SK-N-DZ (cell line): ENCODE data around the gene PRKCE.
A peak's percentile ranks its signal among the peaks of the same experiment; 100 is the strongest.

Source experiments
- DNase-seq: peaks from one replicate; pipeline ENCODE4 v3.0.0-alpha.2; 2015; ENCODE audit warnings: low spot score

The PRKCE gene

DNA sequence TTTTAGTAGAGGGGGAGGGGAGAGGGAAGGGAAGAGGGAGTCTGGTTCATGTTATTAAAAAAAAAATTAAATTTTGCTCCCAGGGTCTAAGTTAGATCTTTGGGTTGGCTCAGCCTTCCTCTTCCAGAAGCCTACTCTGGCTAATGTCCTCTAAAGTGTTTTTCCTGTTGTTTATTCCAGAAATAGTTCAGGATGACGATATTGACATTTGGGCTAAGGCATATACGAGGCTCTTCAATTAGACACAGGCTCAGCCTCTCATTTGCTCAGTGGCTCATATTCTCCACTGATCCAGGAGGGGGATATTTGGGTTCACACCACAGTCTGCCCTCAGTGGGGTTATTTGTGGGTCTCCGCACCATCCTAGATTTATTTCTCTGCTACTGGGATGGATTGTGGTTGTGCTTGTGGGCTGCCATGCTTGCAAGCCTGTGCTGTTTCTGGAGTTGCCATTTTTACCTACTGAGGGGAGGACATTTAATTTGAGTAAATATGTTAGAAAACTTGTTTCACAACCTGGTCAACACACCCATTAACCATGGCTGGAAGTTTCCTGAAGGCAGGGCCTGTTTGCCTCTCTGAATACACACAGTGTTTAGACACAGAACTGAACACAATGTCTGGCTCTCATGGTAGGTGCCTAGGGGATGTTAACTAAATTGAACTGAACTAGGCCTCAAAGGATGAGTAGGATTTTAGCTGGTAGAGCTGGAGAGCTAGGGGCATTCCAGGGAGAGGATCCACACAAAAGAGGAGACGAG is 388.2 kb downstream of the PRKCE start:
- DNase-seq, result no peak

DNA sequence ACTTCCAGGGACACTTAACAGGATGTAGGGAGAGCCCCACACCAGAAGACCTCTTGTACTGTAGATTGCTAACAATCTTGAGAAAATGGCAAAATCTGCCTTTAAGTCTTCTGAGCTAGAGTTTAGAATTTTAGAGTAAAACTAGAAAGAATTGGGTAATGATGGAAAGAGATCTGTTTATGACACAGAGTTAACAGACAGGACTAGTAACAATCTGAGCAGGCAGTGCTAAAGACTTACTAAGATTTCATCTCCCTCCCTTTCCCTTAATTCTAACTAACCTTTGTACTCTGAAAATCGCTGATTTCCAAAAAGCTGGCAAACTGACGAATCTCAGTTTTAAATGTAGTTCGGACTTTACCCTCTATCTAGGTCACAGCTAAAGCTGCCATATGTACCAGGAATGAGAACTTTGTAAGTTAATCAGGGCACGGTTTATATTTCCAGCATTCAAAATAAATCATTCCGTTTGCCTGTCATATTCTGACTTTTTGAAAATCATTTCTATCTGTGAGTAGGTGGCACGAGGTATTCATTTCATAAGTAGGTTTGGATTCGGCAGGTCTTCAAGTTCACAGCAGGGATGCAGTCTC is 389.2 kb downstream of the PRKCE start:
- no peak for DNase-seq

DNA sequence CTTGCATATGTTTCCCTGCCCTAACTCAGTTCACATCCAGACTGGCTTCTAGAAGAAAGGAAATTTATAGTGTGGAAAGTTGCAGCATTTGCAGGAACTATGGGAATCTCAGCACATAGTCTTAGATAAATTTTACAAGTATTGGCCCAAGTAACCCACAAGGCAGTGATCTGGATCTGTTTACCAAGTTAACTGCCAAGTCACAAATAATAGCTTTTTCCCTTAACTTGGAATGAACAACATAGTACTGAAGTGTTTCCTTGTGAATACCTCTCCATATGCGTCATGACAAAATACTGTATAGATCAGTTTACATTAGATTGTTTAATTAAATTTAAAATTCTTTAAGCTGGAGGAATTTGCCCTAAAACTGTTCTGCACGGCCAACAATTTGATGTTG is 390.0 kb downstream of the PRKCE start:
- DNase-seq, result no peak

DNA sequence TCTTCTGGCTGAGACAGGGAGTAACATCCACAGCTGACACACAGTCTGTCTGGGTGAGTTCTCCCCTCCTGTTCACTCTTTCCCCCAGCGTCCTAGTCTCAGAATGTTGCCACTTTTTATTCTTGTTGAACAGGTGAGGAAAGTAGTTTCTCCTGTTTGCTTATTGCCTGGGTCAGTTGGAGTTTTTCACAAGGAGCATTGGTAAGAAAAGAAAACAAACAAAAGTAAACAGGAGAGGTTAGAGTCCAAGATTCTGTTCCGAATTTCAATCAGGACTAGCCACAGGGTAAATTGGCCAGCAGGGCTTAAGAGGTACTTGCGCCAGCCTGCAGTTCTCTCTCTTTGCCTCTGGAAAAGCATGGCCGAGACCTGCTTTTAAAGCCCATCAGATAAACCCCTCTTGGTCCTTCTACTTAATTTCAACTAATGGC is 390.7 kb downstream of the PRKCE start:
- DNase-seq, result no peak

DNA sequence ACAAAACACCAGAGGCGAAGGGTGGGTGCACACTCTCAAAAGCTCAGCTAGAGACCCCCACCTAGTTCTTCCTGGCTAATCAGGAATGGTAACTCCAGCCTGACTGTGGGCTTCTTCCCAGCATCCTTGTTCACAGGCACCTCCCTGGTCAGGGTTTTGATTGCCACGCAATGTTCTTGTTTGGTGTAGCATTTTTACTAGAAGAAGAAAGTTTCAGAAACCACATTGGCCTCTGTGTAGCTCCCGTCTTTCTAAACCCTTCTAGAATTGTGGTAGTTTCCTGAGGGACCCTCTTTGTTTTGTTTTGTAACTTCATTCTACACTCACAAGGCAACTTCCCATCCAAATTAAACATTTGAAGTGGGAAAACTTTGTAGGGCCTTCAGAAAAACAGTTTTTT is 391.2 kb downstream of the PRKCE start:
- DNase-seq, result no peak

DNA sequence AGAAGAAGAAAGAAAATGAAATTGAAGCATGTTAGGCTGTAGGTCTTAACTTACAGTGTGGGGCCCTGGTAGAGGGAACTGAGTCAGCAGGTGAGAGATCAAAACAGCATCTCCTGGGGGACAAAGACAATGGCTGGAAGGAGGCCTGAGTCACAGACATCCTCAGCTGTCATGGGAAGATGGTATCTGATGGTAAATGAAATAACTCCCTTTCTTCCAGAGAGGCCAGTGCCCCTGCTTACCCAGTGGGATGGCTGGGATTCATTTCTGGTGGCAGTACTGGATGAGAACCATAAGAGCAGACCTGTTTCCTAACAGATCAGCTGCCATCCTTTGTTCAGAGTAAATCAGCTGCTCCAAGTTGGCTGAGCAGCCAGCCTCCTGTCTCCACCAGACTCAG is 394.4 kb downstream of the PRKCE start:
- DNase-seq, result peak; percentile 86

DNA sequence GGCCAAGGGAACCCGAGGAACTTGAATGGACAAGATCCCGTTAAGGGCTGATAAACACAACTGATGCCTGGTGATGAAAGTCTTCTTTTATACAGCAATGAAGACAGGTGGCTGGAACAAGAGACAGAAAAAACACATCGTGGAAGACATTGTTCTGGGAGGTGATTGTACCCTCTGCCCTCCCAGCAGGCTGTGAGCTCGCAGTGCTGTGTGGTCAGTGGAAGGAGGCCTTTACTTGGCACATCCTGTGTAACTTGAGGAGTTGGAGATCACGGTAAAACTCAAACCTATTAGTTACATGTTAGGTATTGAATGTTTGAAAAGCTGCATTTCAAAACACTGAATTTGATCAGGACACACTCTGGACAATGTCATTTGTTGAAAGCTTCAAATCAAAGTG is 395.8 kb downstream of the PRKCE start:
- no peak for DNase-seq

DNA sequence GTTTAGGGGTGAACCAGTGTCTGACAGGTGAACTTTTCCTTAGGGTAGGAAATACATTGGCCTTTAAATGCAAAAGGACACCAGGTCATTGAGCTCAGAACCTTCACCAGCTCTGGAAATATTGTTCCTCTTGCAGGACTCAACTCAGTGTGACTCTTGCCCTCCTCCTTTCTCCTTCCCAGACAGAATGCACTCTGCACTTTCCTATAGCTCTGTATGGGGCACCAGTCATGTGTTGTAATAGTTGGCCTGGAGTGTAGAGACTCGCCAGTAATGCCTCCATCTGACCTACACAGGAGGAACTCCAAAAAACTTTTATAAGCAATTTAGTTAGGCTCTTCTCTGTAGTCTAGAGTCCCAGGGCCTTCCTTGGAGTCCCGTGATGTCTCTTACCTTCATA is 397.2 kb downstream of the PRKCE start:
- no peak for DNase-seq

DNA sequence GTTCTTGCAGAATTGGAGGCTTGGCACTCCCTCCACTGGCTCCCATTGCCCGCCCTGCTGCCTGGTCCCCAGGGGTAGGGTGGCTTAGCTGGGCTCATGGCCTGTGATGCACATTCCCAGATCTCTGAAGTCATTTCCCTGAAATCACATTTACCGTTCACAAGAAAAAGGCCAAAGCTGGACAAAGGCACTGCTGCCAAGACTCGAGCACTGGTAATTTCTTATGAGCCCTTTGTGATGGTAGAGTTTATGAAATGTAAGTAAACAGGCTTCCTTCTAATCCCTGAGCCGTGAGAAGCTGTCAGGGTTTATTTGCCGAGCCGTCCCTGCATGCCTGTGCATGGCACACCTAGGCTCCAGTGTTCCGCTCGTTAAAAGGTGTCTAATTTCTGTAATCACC is 398.6 kb downstream of the PRKCE start:
- no peak for DNase-seq

DNA sequence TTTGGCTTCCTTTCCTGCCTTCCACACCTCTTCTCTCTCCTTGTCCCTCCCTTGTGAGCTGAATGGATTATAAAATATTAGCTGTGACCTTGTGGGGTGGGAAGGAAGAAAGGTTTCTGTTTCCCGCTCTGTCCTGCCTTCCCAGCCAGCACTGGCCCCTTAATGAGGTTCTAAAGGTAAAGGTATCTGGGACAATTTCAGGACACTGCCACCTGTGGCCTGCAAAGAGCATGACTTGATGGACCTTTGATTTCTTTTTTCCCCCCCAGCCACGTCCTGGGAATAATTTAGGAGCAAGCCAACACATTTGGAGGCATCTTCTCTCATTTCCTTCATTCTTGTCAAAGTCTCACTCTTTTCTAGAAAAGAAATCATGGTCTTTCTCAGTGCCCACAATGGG is 399.0 kb downstream of the PRKCE start:
- DNase-seq, result no peak

DNA sequence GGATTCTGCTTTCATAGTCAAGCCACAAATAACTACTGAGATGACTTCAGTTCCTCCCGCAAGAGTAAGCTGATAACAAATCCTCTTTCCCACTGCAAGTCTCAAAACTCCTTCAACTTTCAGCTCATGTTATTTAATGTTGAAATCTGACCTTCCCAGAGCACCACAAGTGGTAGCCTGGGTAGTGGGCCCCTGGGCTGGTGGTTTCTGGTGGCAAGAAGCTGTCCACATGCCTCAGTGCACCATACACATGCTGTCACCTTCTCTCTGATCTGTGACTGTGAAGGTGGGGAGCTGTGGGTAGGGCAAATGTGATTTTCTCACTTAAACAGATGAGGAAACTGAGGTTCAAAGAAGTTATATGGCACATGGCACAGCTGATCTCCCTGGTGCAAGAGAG is 399.6 kb downstream of the PRKCE start:
- DNase-seq, result no peak

DNA sequence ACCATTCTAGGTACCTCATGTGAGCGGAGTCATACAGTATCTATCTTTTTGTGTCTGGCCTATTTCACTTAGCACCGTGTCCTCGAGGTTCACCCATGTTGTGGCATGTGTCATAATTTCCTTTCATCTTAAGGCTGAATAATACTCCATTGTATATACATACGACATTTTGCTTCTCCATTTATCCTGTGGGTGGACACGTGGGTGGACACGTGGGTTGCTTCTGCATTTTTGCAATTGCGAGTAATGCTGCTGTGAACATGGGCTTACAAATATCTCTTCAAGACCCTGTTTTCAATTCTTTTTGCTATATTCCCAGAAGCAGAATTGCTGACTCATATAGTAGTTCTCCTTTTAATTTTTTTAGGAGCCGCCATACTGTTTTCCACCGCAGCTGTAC is 402.1 kb downstream of the PRKCE start:
- DNase-seq, result no peak

DNA sequence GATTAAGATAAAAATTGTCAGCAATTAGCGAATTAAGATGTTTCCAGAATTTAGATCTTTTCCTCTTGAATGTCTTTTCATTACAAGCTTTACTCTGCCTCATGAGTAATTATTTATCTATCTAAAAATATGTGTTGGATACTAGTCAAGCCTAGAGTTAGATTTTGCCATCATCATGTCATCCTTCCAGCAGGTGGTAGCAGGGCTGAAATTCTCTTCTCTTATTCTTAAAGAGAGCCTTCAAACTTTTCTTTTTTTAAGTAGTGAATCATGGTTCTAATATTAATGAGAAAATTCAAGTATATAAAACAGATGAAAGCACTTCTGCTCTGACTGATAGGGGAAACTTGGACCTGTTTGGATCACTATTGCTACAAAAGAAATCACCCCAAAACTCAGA is 405.1 kb downstream of the PRKCE start:
- DNase-seq, result no peak

DNA sequence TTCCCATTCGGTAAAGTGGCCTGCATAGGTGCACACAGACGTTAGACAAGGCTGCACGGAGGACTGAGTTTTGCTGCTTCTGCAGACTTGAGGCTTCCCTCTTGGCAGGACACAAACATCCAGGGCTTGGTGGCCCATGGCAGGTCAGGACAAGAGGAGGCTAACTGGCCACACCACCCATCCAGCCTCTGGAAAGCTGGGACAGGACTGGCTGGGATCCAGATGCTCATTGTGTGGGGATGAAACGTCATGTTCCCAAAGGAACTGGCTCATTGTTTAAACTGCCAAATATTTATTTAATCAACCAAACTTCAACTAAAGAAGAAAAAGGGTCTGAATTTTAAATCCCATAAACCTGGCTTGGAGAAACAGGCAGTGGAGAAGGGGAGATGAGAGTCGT is 406.7 kb downstream of the PRKCE start:
- no peak for DNase-seq

DNA sequence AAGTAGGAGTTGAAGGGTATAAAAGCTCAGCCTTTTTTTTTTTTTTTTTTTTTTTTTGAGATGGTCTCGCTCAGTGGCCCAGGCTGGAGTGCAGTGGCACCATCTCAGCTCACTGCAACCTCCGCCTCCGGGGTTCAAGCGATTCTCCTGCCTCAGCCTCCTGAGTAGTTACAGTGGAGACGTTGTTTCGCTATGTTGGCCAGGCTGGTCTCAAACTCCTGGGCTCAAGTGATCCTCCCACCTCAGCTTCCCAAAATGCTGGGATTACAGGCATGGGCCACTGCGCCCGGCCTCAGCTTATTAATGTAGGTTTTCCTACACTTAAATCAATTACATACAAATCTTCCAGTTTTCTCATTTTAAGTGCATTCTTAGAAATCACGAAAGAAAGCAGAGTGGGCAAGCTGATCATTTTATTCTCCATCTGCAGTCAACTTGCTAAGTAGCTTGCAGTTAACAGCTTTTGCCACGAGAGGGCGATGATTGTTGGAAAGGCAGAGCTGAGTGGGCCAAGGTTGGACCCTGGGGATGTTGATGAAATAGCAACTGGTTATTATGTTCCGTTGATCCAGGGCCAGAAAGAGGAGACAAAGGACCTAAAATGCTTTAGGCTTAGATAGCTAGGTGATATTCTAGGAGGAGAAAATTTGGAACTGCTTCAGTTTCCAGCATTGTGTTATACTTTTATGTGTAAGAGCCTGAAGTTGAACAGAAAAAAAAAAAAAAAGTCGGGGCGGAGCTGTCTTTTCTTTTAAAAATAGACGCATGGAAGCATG is 411.4 kb downstream of the PRKCE start:
- DNase-seq, result peak; percentile 73

DNA sequence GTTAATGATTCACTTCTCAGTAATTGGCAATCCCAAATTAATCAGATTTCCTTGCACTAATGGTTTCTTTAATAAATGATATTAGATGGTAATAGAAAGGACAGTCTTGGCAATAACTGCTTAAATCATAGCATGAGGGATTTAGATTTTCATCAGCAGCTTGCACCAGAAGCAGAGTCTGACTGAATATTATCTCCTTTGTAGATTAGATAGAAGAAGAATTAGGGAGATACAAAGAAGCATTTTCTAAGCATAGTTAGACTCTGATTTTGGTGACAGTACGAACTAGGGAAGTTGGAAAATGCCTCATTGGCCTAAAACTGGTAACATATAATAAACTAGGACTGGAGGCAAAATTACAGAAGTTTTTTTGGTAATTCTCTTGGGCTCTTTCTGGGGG is 412.9 kb downstream of the PRKCE start:
- no peak for DNase-seq

DNA sequence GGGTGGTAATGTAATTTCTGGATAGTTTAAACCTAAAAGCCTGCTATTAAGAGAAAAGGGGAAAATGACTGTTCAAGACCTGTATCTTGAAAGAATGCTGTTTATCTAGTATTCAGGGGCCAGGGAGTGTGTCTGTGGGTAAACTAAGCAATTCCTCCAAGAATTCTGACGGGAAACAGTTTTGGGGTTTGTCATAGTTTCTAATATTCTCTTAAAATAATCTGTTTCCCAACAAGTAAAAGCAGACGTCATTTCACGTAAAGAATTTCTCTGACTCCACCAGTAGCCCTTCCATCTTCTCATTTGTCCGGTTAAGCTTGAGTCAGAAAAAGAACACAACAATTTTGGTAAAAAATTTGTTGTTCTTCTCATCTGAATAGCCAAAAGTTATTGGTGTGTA is 413.7 kb downstream of the PRKCE start:
- DNase-seq, result no peak

DNA sequence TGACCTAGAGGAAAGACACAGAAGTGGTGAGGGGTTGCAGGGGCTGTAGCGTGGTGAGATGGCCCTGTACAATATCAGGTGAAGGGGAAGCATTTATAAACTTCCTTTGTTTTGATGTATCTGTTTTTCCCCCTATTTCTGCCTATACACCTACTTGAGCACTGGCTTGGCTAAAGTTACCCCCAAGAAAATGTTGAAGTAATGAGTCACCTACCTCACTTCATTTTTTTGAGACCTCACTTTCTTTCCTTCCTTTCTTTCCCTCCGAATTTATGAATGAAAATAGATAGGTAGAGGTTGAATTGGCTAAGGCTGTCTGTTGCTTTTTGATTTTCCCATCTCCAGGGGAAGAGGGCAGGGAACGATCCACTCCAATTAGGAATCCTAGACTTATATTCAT is 414.6 kb downstream of the PRKCE start:
- no peak for DNase-seq

DNA sequence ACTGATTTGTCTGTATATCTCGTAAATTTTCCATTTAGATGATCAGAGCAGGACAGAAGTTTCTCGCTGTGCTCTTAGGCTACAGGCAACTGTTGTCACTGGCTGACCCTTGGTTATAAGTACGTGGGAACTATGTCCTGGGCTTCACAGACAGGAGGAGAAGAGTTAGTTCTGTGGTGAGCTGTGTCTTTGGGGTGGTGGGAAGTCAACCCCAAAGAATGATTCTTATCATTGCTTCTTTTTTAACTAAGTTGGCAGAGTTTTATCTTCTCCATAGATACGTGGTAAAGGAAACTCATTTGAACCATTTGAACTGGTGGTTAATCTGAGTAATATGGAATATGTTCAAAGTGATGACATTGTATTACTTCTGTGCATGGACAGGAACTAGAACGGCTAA is 415.1 kb downstream of the PRKCE start:
- no peak for DNase-seq

DNA sequence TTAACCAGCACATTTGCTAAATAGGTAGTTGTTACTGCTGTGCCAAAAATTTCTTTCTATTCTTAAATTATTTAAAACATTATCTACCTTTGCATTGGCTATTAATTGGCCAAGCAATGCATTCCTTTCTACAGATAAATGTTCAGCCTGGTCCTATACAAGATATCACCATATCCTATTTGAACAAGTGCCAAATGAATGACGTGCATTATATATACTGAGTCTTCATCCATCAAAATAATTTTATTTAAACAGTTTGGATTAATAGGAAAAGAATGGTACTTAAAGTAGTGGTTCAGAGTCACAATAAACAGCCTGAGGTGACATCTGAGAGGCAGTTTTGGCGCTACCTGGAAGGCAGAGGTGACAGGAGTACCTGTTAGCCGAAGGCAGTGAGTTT is 415.6 kb downstream of the PRKCE start:
- no peak for DNase-seq

DNA sequence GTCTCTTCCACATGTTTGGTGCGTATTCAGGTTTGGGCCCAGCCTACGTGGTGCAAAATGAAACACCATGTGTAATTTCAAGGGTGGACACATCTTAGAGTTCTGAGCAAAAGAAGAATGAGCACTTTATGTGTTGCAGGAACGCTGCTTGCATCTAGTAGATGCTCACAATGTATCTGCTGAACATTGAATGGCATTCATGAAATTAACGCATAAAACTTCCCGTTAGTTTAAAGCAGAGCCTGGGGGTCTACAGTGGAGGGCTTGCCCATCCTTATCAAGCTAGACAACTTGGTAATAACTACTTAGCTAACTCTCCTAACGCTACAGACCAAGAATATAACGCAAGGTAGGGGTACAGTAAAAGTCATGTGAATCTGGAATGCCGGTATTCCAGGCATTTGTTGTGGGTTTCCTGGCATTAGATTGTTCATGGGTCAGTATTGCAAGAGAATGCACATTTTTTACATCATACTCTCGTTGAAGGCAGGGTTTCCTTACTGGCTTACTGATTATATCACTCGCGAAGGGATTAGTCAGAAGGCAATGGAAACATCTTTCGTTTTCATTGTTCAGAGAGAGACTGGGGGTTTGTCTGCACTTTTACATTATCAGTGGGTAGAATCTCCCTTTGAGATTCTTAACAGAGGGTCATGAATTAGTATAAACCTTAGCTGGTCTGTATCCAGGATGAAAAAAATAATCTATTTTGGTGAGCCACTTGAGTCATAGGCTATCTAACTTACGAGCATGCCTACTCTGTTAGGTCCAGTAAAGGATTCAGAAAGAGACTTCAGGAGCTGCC is 416.2 kb downstream of the PRKCE start:
- DNase-seq, result no peak

DNA sequence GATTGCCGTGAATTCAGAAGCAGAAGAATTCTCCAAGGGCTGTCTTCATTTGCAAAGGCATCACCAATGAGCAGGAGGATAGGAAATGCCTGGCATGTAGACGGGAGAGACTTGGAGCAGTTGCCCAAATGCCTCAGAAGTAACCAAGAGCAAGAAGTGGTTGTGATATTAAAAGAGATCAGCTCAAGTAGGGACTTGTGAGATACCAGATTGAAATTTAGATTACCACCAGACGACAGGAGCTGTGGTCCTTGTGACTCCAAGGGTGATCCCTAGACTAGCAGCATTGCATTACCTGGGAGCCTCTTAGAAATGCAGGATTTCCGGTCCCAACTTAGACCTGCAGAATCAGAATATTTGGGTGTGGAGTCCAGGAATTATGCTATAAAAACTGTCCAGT is 417.2 kb downstream of the PRKCE start:
- DNase-seq, result no peak
